ENCODE measurements around the gene CDKL1. TPM values are rescaled to one million over a fixed set of nuclear protein-coding genes. Genes with fewer than 3 reads are reported as not detected.

Gene CDKL1
- 10 to 100 TPM in 3 of 4 donors, 1 to 10 TPM in 1; 2.9 to 16.6 (median 11.5) TPM for total RNA-seq

GRCh38 chr14:50396631-50397389 is at the start of gene CDKL1:
CDKL1 (minus strand) TSS chr14:50396881; CDS start chr14:50395868, 1,013 bp downstream.
- H3K4me1 ChIP-seq, result peaks cover 0 to 58% (median 14%) of the 10 kb centered on the region in 3 donors
- TF ChIP-seq, protein P1, sequence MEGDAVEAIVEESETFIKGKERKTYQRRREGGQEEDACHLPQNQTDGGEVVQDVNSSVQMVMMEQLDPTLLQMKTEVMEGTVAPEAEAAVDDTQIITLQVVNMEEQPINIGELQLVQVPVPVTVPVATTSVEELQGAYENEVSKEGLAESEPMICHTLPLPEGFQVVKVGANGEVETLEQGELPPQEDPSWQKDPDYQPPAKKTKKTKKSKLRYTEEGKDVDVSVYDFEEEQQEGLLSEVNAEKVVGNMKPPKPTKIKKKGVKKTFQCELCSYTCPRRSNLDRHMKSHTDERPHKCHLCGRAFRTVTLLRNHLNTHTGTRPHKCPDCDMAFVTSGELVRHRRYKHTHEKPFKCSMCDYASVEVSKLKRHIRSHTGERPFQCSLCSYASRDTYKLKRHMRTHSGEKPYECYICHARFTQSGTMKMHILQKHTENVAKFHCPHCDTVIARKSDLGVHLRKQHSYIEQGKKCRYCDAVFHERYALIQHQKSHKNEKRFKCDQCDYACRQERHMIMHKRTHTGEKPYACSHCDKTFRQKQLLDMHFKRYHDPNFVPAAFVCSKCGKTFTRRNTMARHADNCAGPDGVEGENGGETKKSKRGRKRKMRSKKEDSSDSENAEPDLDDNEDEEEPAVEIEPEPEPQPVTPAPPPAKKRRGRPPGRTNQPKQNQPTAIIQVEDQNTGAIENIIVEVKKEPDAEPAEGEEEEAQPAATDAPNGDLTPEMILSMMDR (IDR thresholded peaks at IDR 0.05), result no peak
- TF ChIP-seq POLR2A (IDR thresholded peaks at IDR 0.05), result peak in 1 of 4 donors; percentile 27
- H3K36me3 ChIP-seq, result no peaks in the 10 kb centered on the region
- WGBS, 2 donors, result 1 to 5% methylated on average over 10 to 12 of the region's 77 CpGs
- H3K9me3 ChIP-seq, result no peaks in the 10 kb centered on the region
- peak within 1 kb of the TSS; percentile 76 to 92 (median 80) for H3K27ac ChIP-seq
- DNase-seq, result no peak
- no peaks in the 10 kb centered on the region for H3K27me3 ChIP-seq
- intact Hi-C loops (cut with DNase I), result no loop called here
- peak within 1 kb of the TSS; percentile 54 to 86 (median 68) for H3K4me3 ChIP-seq

DNA sequence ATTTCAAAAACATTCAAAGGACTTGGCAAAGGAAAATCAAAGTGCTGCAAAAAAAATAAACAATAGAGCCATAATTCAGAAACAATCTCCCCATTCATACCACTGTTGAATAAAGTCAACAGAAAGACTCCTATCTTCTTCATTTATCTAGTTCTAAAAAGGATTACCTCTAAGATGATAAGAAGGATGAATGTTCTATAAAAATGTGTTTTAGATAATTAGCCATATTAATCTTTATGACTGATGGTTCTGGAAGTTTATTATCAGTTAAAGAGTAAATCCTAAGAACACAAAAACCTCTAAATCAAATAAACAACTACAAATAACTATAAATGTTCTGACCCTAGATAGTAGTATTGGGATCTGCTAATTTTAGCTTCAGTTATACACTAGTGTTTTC is 37.8 kb upstream of the CDKL1 start:
- no peaks in the 10 kb centered on the region for H3K4me1 ChIP-seq

GRCh38 chr14:50432131-50432530 is 35.5 kb upstream of the CDKL1 start:
- no peaks in the 10 kb centered on the region for H3K27me3 ChIP-seq
- H3K36me3 ChIP-seq, result peaks cover 7 to 89% (median 17%) of the 10 kb centered on the region in 3 donors
- no peak overlapping the region for H3K27ac ChIP-seq
- intact Hi-C loops (cut with DNase I), result no loop called here
- DNase-seq, result no peak
- WGBS, 2 donors, result 89 to 100% methylated on average over 1 of the region's 1 CpG
- H3K4me3 ChIP-seq, result no peak overlapping the region
- H3K4me1 ChIP-seq, result no peaks in the 10 kb centered on the region
- no peaks in the 10 kb centered on the region for H3K9me3 ChIP-seq
- TF ChIP-seq POLR2A (IDR thresholded peaks at IDR 0.05), result no peak
- TF ChIP-seq, protein P1 (IDR thresholded peaks at IDR 0.05), result no peak

More for the DNA sequence above, 37.8 kb upstream of the CDKL1 start:
- Histone ChIP-seq H3K27me3 (no peaks in the 10 kb centered on the region), H3K36me3 (peaks cover 7 to 89% (median 25%) of the 10 kb centered on the region in 3 donors), H3K9me3 (no peaks in the 10 kb centered on the region), H3K27ac (no peak overlapping the region), H3K4me3 (no peak overlapping the region)
- intact Hi-C loops (cut with DNase I), result no loop called here
- TF ChIP-seq POLR2A (IDR thresholded peaks at IDR 0.05), result no peak
- TF ChIP-seq, protein P1 (IDR thresholded peaks at IDR 0.05), result no peak
- no peak for DNase-seq

- H3K36me3 ChIP-seq, result peaks cover 0 to 95% (median 5%) of the 10 kb centered on the region in 3 donors
Measured at GRCh38 chr14:50425816-50426215, 29.1 kb upstream of the CDKL1 start.

DNA sequence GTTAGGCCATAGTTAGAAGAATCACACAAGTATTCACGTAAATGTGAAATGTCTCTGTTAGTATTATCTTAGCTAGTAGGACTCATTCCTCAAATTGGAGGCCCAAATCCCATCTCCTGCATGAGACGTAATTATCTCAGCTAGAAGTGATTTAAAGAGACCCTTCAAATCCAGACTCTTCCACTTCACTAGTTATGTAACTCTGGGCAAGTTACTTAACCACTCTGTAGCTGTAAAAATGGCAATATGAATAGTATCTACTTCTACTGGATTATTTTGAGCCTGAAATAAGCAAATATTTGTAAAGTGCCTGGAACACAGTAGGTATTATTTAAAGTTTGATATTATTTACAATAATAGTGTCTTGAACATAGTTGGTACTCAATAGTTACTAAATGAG is 28.4 kb upstream of the CDKL1 start:
- no peaks in the 10 kb centered on the region for H3K4me1 ChIP-seq
- WGBS, 2 donors, result 92 to 96% methylated on average over 2 of the region's 2 CpGs
- H3K9me3 ChIP-seq, result no peaks in the 10 kb centered on the region
- no peak overlapping the region for H3K4me3 ChIP-seq
- H3K27me3 ChIP-seq, result no peaks in the 10 kb centered on the region
- H3K36me3 ChIP-seq, result peaks cover 0 to 99% (median 5%) of the 10 kb centered on the region in 3 donors
- intact Hi-C loops (cut with DNase I), result no loop called here
- no peak for DNase-seq
- no peak overlapping the region for H3K27ac ChIP-seq
- TF ChIP-seq POLR2A (IDR thresholded peaks at IDR 0.05), result no peak
- TF ChIP-seq, protein P1 (IDR thresholded peaks at IDR 0.05), result no peak

More at GRCh38 chr14:50425816-50426215, 29.1 kb upstream of the CDKL1 start:
- intact Hi-C loops (cut with DNase I), result no loop called here
- TF ChIP-seq, protein P1 (IDR thresholded peaks at IDR 0.05), result no peak
- H3K27ac ChIP-seq, result no peak overlapping the region
- DNase-seq, result no peak
- H3K4me3 ChIP-seq, result no peak overlapping the region
- WGBS, 2 donors, result 79 to 82% methylated on average over 3 of the region's 3 CpGs
- H3K9me3 ChIP-seq, result no peaks in the 10 kb centered on the region
- H3K27me3 ChIP-seq, result no peaks in the 10 kb centered on the region
- H3K4me1 ChIP-seq, result no peaks in the 10 kb centered on the region

Data from esophagus squamous epithelium (tissue), 5 donors.